Activated CD4-positive, alpha-beta T cell treated with anti-CD3 and anti-CD28 coated beads, Interleukin-2, Interleukin-4, amounts not matched to agents 100 ng/mL and 50 ng/mL, durations not matched to agents 16 hours and 8 hours (primary cell): ENCODE data around the gene C2.
"Not testable (repeated sequence)": the region's sequence is repeated elsewhere in the genome, so short reads cannot be mapped to it uniquely, and the experiment has no call there.

Experiments
- DNase-seq: peaks from one replicate; pipeline ENCODE4 v3.0.0-alpha.2; 2020; ENCODE audit warnings: low spot score

Gene C2

GRCh38 chr6:31927863-31928671, 550 bp downstream of the C2 start:
- no peak for DNase-seq

GRCh38 chr6:31928672-31928939, 1.1 kb downstream of the C2 start:
- no peak for DNase-seq

- no peak for DNase-seq
These were observed 3.4 kb downstream of the C2 start for GRCh38 chr6:31930962-31931361.

- DNase-seq = not testable (repeated sequence)
These were observed 4.6 kb downstream of the C2 start for GRCh38 chr6:31932137-31932536.

- DNase-seq = no peak
These were observed 6.0 kb downstream of the C2 start for GRCh38 chr6:31933537-31933936.

GRCh38 chr6:31935021-31935420, 7.5 kb downstream of the C2 start:
- DNase-seq = no peak

GRCh38 chr6:31935823-31936222, 8.3 kb downstream of the C2 start:
- DNase-seq = no peak

GRCh38 chr6:31940256-31940664, 12.7 kb downstream of the C2 start:
- no peak for DNase-seq

GRCh38 chr6:31943742-31944141, 16.2 kb downstream of the C2 start:
- DNase-seq = no peak

- no peak for DNase-seq
These were observed 17.6 kb downstream of the C2 start for GRCh38 chr6:31945154-31945506.

- no peak for DNase-seq
These were observed 18.2 kb downstream of the C2 start, which contains the start of gene CFB for GRCh38 chr6:31945507-31946369. Gene CFB, plus strand, starts transcription at chr6:31946095. Its CDS starts 127 bp downstream, at chr6:31946222.

GRCh38 chr6:31946370-31946885, 18.9 kb downstream of the C2 start:
- no peak for DNase-seq

GRCh38 chr6:31947070-31947675, 19.7 kb downstream of the C2 start:
- DNase-seq = no peak

GRCh38 chr6:31947864-31948263, 20.3 kb downstream of the C2 start:
- no peak for DNase-seq

- DNase-seq = no peak
These were observed 20.8 kb downstream of the C2 start for GRCh38 chr6:31948306-31948705.

- DNase-seq = no peak
These were observed 21.4 kb downstream of the C2 start for GRCh38 chr6:31948753-31949413.

GRCh38 chr6:31949926-31950548, 22.5 kb downstream of the C2 start:
- no peak for DNase-seq

GRCh38 chr6:31952140-31952805, 24.8 kb downstream of the C2 start:
- DNase-seq = peak; percentile 22

GRCh38 chr6:31952890-31953289, 25.4 kb downstream of the C2 start:
- DNase-seq = no peak

GRCh38 chr6:31954511-31954910, 27.0 kb downstream of the C2 start:
- no peak for DNase-seq

GRCh38 chr6:31956796-31957195, 29.3 kb downstream of the C2 start:
- no peak for DNase-seq
